KOPT-K1 (cell line): ENCODE results near the gene THSD1.
"Not testable (repeated sequence)": the region's sequence is repeated elsewhere in the genome, so short reads cannot be mapped to it uniquely, and the experiment has no call there.

ENCODE experiments used
- H3K27ac ChIP-seq: fragments of 200-600 bp; sonication (generic); 2 replicates; pipeline ENCODE4 v1.5.1; 2016; ENCODE audit warnings: antibody characterized with exemption, mild to moderate bottlenecking, low read depth, low read length; ENCODE audit not compliant: poor library complexity, severe bottlenecking
- H3K36me3 ChIP-seq: fragments of 200-600 bp; sonication (generic); 2 replicates; pipeline ENCODE4 v1.5.1; 2017; ENCODE audit warnings: antibody characterized with exemption, mild to moderate bottlenecking, low read length, moderate library complexity; ENCODE audit not compliant: insufficient read depth
- H3K9me3 ChIP-seq: fragments of 200-600 bp; sonication (generic); 2 replicates; pipeline ENCODE4 v1.5.1; 2017; ENCODE audit warnings: antibody characterized with exemption, low read length, mild to moderate bottlenecking; ENCODE audit not compliant: insufficient read depth, poor library complexity, severe bottlenecking

THSD1 gene

GRCh38 chr13:52387721-52388120, 18.3 kb downstream of the THSD1 start:
- Histone ChIP-seq H3K36me3 (no peaks in the 10 kb centered on the region), H3K9me3 (no peaks in the 10 kb centered on the region), H3K27ac (no peak overlapping the region)

DNA sequence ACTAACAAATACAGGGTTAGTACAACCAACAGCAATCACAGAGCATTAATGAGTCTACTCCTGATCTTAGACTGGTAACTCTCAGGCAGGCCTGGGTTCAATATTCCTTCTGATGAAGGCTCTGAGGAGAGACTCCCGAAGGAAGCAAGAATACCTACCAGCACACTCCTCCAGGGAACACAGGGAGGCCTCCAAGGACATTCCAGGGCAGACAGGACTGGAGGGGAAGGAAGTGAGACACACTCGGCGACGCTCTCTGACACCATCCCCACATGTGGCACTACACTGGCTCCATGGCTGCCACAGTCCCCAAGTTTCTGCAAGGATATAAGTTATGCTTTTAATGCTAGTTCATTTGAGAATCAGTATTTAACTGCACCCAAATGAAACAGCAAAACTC, 20.1 kb downstream of the THSD1 start:
- H3K27ac ChIP-seq: no peak overlapping the region
- no peaks in the 10 kb centered on the region for H3K9me3 ChIP-seq
- no peaks in the 10 kb centered on the region for H3K36me3 ChIP-seq

DNA sequence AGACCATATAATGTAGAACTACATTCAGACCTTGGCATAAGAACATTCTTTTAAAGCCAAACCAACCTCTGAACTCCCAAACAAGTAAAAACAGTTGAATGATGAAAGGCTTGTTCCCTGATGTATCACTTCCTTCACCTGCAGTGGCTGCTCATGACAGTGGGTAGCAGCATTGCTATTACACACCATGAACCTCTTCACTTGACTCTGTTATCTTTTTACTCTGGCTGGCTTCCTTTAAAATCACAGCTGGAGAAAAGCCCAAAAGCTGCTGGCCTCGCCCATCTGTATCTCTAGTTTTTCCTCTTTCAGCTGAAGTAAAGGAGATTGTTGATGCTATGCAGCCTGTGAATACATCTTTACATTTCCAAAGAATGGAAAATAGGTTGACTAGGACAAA, 22.6 kb downstream of the THSD1 start:
- Histone ChIP-seq H3K9me3 (no peaks in the 10 kb centered on the region), H3K36me3 (no peaks in the 10 kb centered on the region), H3K27ac (no peak overlapping the region)

- no peaks in the 10 kb centered on the region for H3K9me3 ChIP-seq
- no peak overlapping the region for H3K27ac ChIP-seq
- H3K36me3 ChIP-seq: no peaks in the 10 kb centered on the region
Observed at GRCh38 chr13:52378312-52378711, 27.7 kb downstream of the THSD1 start.

GRCh38 chr13:52377898-52378297, 28.1 kb downstream of the THSD1 start:
- no peak overlapping the region for H3K27ac ChIP-seq
- H3K36me3 ChIP-seq: no peaks in the 10 kb centered on the region

GRCh38 chr13:52374873-52375411, 31.0 kb downstream of the THSD1 start:
- H3K27ac ChIP-seq: no peak overlapping the region
- no peaks in the 10 kb centered on the region for H3K9me3 ChIP-seq

More at GRCh38 chr13:52377898-52378297, 28.1 kb downstream of the THSD1 start:
- no peaks in the 10 kb centered on the region for H3K9me3 ChIP-seq

GRCh38 chr13:52374389-52374788, 31.6 kb downstream of the THSD1 start:
- Histone ChIP-seq H3K9me3 (no peaks in the 10 kb centered on the region), H3K36me3 (no peaks in the 10 kb centered on the region), H3K27ac (no peak overlapping the region)

More at GRCh38 chr13:52374873-52375411, 31.0 kb downstream of the THSD1 start:
- H3K36me3 ChIP-seq: no peaks in the 10 kb centered on the region

- not testable (repeated sequence) for H3K27ac ChIP-seq, H3K9me3 ChIP-seq, H3K36me3 ChIP-seq
Observed at GRCh38 chr13:52373277-52373676, 32.7 kb downstream of the THSD1 start.

DNA sequence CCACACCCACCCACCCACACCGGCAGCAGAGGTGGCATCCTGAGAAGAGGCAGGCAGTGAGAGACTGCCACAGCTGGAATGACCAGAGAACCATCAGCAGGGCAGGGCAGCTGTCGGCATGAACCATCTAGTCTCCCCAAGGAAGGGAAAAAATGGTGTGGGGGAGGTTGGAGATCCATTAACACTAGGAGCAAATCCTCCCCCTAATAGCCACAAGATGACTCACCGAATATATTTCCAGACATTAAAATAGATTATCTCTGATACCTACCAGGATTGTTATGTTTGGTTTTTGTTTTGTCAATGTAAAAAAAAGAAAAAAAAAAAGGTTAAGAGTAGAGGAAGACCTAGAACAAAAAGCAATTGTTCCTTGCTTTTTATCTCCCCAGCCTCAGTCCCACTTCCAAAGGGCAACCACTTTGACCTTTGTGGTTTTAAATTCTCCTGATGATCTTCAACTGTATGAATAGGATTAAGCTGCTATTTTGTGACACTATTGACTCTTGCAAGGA, 34.2 kb downstream of the THSD1 start:
- H3K9me3 ChIP-seq: no peaks in the 10 kb centered on the region
- H3K36me3 ChIP-seq: no peaks in the 10 kb centered on the region
- no peak overlapping the region for H3K27ac ChIP-seq

- Histone ChIP-seq H3K36me3 (no peaks in the 10 kb centered on the region), H3K27ac (no peak overlapping the region), H3K9me3 (no peaks in the 10 kb centered on the region)
Observed at GRCh38 chr13:52366291-52366690, 39.7 kb downstream of the THSD1 start.

DNA sequence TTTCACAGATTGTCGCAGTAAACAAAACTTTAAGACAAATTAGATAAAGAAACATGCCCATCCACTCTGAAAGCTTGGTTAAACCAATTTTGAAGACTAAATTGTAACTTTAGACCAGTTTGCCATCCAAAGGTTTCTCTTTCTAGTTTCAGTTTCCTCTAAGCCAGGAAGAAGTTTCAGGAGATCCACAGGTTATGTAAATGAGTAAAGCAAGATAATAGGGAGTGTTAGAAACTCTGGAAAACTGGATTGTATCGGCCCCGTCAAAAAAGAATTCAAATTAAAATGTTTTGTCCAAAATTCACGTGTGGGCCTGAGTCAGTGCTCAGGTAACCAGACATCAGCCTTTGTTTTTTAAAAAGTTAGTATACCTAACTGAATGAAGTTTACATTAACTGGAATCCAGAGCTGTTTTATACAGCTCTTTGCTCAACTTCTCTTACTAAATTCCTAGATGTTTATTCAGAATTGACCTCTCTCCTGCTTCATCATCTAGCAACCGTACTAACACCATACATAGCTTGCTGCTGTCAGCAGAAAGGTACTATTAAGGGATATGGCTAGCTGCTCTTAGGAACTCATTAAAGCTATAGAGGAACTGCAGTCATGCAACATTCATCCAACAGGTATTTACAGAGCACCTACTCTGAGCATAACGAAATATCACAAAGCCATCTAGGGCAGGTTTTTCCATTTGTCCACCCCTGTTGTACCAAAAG, 43.6 kb downstream of the THSD1 start:
- H3K9me3 ChIP-seq, H3K36me3 ChIP-seq: not testable (repeated sequence)

DNA sequence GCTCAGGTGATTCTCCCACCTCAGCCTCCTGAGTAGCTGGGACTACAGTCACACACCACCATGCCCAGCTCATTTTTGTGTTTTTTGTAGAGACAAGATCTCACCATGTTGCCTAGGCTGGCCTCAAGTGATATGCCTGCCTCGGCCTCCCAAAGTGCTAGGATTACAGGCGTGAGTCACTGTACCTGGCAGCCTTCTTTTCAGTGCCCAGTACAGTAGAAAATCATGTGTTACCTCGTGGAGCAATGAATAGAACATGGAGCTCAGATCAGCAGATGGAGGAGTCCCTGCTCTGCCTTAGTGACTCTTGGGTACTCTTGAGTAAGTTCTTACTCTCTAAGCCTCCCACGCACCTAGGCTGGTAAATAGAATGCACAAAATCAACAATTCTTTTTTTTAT, 44.7 kb downstream of the THSD1 start:
- Histone ChIP-seq H3K36me3 (no peaks in the 10 kb centered on the region), H3K27ac (no peak overlapping the region), H3K9me3 (no peaks in the 10 kb centered on the region)

More for the DNA sequence above, 43.6 kb downstream of the THSD1 start:
- not testable (repeated sequence) for H3K27ac ChIP-seq

- H3K36me3 ChIP-seq: no peaks in the 10 kb centered on the region
- no peaks in the 10 kb centered on the region for H3K9me3 ChIP-seq
- no peak overlapping the region for H3K27ac ChIP-seq
Observed at GRCh38 chr13:52359534-52359933, 46.4 kb downstream of the THSD1 start.

- Histone ChIP-seq H3K27ac (no peak overlapping the region), H3K9me3 (no peaks in the 10 kb centered on the region), H3K36me3 (no peaks in the 10 kb centered on the region)
Observed at GRCh38 chr13:52356327-52356726, 49.6 kb downstream of the THSD1 start.

DNA sequence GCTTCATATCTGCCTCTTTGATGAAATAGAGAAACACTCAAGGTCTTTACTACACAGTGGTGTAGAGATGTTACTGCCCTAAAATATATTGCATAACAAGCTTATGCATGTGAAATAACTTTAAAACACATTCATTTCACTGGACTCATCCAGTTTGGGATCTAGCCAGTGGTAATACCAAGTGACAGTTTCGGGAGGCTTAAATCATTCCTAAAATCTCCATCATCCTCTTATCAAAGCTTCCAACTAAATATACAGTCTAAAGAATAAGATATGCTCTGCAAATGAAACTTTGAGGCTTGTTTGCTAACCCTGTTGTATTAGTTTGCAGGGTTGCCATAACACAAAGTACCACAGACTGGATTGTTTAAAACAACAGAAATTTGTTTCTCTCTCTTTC, 52.8 kb downstream of the THSD1 start:
- H3K9me3 ChIP-seq: no peaks in the 10 kb centered on the region
- no peaks in the 10 kb centered on the region for H3K36me3 ChIP-seq
- H3K27ac ChIP-seq: no peak overlapping the region
